ENCODE results near the gene GPRIN3.

The GPRIN3 gene

DNA sequence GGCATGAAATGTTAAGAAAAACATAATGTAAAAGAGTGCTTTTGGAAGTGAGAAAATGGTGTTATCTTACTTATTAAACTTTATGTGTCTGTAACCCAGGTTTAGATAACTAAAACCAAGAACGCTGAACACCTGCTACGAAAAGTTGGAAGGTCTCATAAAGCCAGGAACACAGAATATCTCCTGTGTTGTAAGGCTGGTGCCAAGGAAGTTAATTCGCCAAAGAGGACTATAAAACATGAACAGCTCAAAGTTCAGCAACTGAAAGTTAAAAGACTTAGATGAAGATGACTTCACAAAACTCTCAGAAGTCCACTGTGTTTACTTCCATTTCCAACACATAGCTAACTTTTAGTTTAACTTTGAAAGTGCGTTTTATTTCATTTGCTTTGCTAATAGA, 54.3 kb downstream of the GPRIN3 start:
- DNase-seq, result no peak

GRCh38 chr4:89251396-89251795, 56.2 kb downstream of the GPRIN3 start:
- DNase-seq, result no peak

- no peak for DNase-seq
Measured at GRCh38 chr4:89249716-89250361, 57.8 kb downstream of the GPRIN3 start.

GRCh38 chr4:89249313-89249712, 58.3 kb downstream of the GPRIN3 start:
- DNase-seq, result no peak

DNA sequence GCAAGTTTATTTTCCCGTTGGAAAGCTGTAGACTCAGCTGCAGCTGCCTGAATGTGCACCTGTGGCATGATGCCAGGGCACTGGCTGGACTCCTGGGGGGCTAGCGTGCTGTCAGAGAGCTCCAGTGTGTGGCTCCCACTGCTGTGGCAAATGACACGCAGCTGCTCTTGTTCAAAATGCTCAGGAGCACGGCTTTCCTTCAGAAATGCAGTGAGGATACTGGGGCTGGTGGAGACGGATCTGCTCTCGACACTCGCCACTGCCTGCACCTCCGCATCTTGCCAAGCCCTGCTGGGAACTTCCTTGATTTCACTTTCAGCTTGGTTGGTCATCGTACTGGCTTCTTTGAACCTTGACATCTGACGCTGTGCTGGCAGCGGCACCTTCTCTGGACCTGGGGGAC, 58.7 kb downstream of the GPRIN3 start:
- no peak for DNase-seq

DNA sequence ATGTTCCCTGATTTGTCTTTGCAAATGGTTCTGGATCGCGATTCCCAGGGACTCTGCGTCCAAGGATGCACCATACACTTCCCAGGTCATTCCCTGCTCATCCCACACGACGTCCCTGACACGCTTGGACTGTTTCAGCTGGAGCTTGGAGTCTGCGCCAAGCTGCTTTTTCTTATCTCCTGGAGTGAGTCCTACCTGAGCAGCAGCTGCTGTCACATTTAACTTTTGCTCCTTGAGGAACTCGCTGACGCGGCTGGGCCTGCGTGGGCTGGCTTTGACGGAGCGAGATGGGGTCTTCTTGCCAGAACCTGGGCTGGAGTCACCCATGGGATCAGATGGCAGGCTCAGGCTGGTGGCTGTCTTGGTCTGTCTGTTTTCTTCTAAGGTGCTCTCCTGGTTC, 59.6 kb downstream of the GPRIN3 start:
- no peak for DNase-seq

- DNase-seq, result no peak
Measured at GRCh38 chr4:89245459-89245858, 62.1 kb downstream of the GPRIN3 start.

GRCh38 chr4:89243733-89244252, 63.8 kb downstream of the GPRIN3 start:
- no peak for DNase-seq

GRCh38 chr4:89242864-89243732, 64.5 kb downstream of the GPRIN3 start:
- DNase-seq, result no peak

DNA sequence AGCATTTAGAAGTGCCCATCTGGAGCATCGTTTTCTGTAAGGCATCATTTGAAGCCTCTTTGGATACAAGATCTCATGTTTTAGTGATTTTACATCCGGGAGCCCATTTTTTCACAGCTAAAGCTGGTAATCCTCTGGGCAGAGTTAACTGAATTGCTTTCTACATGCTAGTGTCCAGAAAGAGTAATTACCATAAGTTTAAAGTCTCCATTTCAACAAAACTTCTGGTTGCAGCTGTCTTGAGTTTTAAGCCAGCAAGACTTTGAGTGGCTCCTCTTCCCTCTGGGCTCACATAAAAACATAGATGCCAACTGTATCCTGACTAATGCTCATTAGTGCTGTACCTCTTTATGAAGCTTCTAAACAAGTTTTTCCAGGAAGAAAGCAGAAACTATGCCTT, 65.4 kb downstream of the GPRIN3 start:
- no peak for DNase-seq

DNA sequence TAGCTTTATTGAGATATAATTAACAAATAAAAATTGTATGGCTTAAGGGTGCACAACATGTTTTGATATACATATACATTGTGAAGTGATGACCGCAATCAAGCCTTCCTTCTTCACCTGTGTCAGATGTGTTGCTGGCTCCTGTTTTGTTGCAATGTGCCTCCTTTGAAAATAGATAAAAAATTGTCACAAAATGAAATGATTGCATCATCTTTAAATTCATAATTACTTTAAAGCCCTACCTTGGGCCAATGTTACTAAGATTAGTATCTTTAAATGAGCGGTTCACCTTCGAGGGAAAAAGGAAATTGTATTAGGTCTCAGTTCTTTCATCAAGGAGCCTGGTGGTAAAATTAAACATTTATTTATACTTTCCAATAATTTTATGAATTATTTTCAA, 77.3 kb downstream of the GPRIN3 start:
- DNase-seq, result no peak

GRCh38 chr4:89226665-89227574, 80.7 kb downstream of the GPRIN3 start:
- DNase-seq, result no peak

GRCh38 chr4:89222170-89222569, 85.4 kb downstream of the GPRIN3 start:
- no peak for DNase-seq

DNA sequence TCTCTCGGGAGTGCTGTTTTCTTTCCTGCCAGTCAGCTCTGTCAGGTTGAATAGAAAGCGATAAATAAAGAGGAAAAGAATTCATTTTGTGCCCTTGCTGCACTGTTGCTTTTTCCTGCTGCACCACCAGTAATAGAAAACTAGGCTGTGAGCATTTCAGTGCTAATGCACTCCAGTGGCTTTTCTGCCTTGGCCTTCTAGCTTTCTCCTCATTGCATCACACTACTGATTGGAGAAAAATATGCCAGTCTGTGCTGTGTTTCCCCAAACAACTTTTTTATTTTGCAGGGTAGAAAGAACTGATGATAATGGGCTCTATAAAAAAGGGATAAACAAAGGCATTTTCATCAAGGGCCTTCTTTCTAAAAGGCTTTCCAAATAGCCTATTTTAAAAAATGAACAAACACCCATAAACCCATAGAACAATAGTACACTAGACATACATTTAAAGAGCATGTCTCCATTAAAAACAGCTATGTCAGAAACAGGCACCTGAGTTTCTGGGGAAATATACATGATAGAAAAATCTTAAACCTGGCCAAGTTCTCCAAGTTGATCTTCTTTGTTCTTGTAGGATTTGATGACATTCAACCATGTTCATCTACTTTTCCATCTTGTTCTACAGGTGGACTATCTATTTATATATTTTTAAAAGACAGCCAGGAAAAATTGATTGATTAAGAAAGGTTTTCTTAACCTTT, 86.3 kb downstream of the GPRIN3 start:
- no peak for DNase-seq

- no peak for DNase-seq
Measured at GRCh38 chr4:89218587-89218986, 89.0 kb downstream of the GPRIN3 start.

DNA sequence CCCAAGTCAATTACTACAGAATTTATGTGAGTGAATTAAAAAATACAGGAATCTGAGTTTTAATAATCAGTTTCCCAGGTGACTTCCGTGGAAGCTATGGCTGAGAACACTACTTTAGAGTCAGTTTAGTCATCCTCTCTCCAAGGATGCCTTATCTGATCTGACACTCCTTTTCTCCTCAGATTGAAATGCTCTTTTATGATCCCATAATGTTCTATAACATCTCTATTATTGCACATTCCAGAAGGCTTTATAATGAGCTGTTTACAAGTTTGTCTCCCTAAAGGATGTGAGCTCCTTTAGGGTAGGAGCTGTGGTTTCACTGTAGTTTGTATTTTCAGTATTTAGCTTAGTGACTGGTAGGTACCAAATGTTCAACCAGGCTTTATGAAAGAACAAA, 90.0 kb downstream of the GPRIN3 start:
- no peak for DNase-seq

- no peak for DNase-seq
Measured at GRCh38 chr4:89216866-89217265, 90.7 kb downstream of the GPRIN3 start.

- no peak for DNase-seq
Measured at GRCh38 chr4:89216422-89216821, 91.2 kb downstream of the GPRIN3 start.

DNA sequence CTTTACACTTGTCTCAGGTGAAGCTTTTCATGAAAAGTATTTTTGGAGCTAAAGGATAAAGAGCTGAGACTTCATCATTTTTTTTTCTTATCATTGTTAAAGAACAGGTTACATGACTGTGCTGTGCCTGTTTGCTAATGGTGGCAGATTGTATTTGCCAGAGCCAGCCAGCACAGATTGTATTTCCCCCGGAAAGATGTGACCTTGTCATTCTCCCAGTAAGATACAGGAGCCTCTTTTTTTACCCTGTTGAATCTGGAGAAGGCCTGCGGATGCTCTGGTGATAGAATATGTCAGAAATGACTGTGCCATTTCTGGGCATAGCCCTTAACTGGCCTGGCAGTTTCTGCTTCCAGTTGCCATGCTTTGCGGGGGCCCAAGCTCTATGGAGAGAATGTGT, 91.9 kb downstream of the GPRIN3 start:
- DNase-seq, result no peak

DNA sequence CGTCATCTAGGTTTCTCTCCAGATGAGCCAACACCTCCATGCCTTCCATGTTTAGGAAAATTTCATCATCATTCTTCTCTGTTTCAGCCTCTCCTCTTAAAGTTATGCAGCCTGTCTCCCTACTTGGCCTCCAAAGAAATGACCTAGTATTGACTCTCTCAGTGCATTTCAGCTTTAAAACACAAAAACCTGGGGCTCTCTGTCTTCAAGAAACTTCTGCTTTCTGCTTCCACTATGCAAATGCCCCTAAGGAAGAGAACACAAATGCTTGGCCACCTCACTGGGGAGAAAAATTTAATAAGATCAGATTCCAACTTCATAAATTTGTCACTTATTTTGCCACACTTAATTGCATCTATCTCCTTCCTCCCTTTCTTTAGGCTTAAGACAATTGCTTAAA, 93.3 kb downstream of the GPRIN3 start:
- no peak for DNase-seq

DNA sequence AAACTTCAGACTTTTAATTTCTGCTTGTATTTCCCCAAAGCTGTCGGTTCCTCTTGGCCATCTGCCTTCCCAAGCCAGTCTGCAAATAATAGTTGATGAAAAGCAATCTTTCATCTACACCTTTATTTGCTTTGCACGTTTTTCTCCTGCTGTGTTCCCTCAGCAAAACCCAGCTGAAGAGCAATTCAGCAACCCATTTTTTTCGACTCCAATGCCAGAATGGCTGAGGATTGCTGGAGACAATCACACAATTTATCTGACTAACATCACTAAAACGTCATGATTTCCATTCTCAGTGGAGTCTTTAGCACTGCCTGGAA, 94.3 kb downstream of the GPRIN3 start:
- DNase-seq, result no peak

DNA sequence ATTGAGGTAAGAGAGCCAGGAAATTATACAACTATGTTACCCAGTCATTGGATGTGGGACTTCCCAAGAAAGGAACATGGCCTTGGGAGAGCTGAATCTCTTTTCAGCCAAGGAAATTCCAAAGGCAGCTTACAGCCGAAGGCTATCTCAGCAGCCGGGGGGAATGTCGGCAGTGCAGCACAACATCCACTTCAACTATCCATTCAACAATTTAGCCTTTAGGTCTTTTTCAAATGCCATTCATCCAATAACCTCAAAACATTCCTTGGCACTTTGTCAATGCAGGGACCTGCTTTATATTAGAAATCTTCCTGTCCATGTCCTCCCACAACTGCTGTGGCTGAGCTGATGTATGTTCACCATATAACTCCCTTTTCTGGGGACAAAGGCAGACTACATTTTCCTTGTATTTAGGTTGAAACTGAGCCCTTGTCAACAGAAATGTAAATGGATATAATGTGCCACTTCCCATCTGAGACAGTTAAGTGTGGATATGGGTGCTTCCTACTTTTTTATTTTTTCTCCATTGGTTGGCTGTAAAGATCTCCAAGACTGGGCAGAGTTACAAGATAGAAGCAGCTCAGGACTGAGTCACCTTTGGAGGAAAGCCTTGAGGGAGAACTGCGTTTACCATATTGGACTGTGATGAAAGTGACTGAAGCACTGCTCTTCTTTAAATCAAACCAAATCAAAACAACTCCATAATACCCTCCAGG, 94.8 kb downstream of the GPRIN3 start:
- DNase-seq, result no peak
